Neural cell (in vitro differentiated cells): ENCODE results near the gene EEF1AKMT4. TPM values are rescaled to one million over a fixed set of nuclear protein-coding genes. Genes with fewer than 3 reads are reported as not detected.
A peak's percentile ranks its signal among the peaks of the same experiment; 100 is the strongest.

Source experiments
- H2AFZ ChIP-seq: fragments of 200-600, 300-800 bp; sonication (generic), shearing (Covaris generic); 2 replicates; pipeline ENCODE4 v1.6.0; 2014; ENCODE audit warnings: low read depth, mild to moderate bottlenecking, antibody characterized with exemption, low read length, moderate library complexity
- H3F3A ChIP-seq: fragments of 200-600 bp; shearing (Covaris generic); 2 replicates; pipeline ENCODE4 v1.6.1; 2016; ENCODE audit warnings: mild to moderate bottlenecking, moderate library complexity, mixed read lengths, antibody characterized with exemption, low read length; ENCODE audit not compliant: insufficient read depth, poor library complexity, severe bottlenecking
- H3K27ac ChIP-seq: fragments of 200-600, 300-800 bp; sonication (generic), shearing (Covaris generic); 2 replicates; pipeline ENCODE4 v1.5.1; 2014; ENCODE audit warnings: mild to moderate bottlenecking, low read length, moderate library complexity
- H3K27me3 ChIP-seq: fragments of 300-800, 200-600 bp; sonication (generic), shearing (Covaris generic); 2 replicates; pipeline ENCODE4 v1.6.0; 2014; ENCODE audit warnings: mild to moderate bottlenecking, low read depth, low read length, moderate library complexity; ENCODE audit not compliant: insufficient read depth
- H3K36me3 ChIP-seq: fragments of 300-800, 200-600 bp; sonication (generic), shearing (Covaris generic); 2 replicates; pipeline ENCODE4 v1.5.1; 2014; ENCODE audit warnings: mild to moderate bottlenecking, antibody characterized with exemption, low read length, moderate library complexity; ENCODE audit not compliant: insufficient read depth
- H3K4me2 ChIP-seq: fragments of 300-800, 200-600 bp; sonication (generic), shearing (Covaris generic); 2 replicates; pipeline ENCODE4 v1.6.0; 2014; ENCODE audit warnings: mild to moderate bottlenecking, low read length
- H3K4me3 ChIP-seq: fragments of 300-800, 200-600 bp; sonication (generic), shearing (Covaris generic); 2 replicates; pipeline ENCODE4 v1.5.1; 2014; ENCODE audit warnings: mild to moderate bottlenecking, low read length, moderate library complexity
- H3K79me2 ChIP-seq: fragments of 200-600 bp; shearing (Covaris generic); replicated peaks from 2 replicates; pipeline ENCODE4 v1.6.0; 2014; ENCODE audit warnings: mild to moderate bottlenecking, low read length, moderate library complexity; ENCODE audit not compliant: insufficient read depth
- H3K9ac ChIP-seq: fragments of 300-800, 200-600 bp; sonication (generic), shearing (Covaris generic); 2 replicates; pipeline ENCODE4 v1.6.1; 2016; ENCODE audit warnings: mild to moderate bottlenecking, low read length, mixed read lengths
- H3K9me2 ChIP-seq: fragments of 200-600 bp; shearing (Covaris generic); 2 replicates; pipeline ENCODE4 v1.6.1; 2016; ENCODE audit warnings: mild to moderate bottlenecking, low read length, mixed read lengths; ENCODE audit not compliant: insufficient read depth
- H3K9me3 ChIP-seq: fragments of 200-600, 300-800 bp; sonication (generic), shearing (Covaris generic); 2 replicates; pipeline ENCODE4 v1.6.1; 2016; ENCODE audit warnings: mild to moderate bottlenecking, mixed run types, low read length, moderate library complexity, mixed read lengths
- H4K20me1 ChIP-seq: fragments of 200-600 bp; shearing (Covaris generic); 2 replicates; pipeline ENCODE4 v1.6.1; 2016; ENCODE audit warnings: mild to moderate bottlenecking, mixed run types; ENCODE audit not compliant: insufficient read depth
- EP300 ChIP-seq: fragments of 450-650 bp; conservative IDR thresholded peaks from 2 replicates; pipeline ENCODE4 v1.6.1; 2014; ENCODE audit warnings: antibody characterized with exemption, mild to moderate bottlenecking, moderate library complexity; ENCODE audit not compliant: poor library complexity, severe bottlenecking
- MXI1 ChIP-seq: fragments of 450-650 bp; conservative IDR thresholded peaks from 2 replicates; pipeline ENCODE4 v1.6.1; 2014; ENCODE audit warnings: antibody characterized with exemption, mild to moderate bottlenecking; ENCODE audit not compliant: poor library complexity, severe bottlenecking
- POLR2AphosphoS5 ChIP-seq: IDR thresholded peaks from 2 replicates; pipeline ENCODE4 v1.6.1; 2012
- RAD21 ChIP-seq: fragments of 450-650 bp; conservative IDR thresholded peaks from 2 replicates; pipeline ENCODE4 v1.6.1; 2014; ENCODE audit warnings: antibody characterized with exemption, mild to moderate bottlenecking, moderate library complexity
- SMC3 ChIP-seq: fragments of 450-650 bp; conservative IDR thresholded peaks from 2 replicates; pipeline ENCODE4 v1.6.1; 2014; ENCODE audit warnings: antibody characterized with exemption, mild to moderate bottlenecking, moderate library complexity; ENCODE audit not compliant: poor library complexity
- TAF1 ChIP-seq: IDR thresholded peaks from 2 replicates; pipeline ENCODE4 v1.6.1; 2012; ENCODE audit warnings: low read depth
- polyA plus RNA-seq: library from polyadenylated mRNA; depleted of rRNA; stranded (reverse); fragments of >200 nt; gene quantifications from 2 replicates; pipeline ENCODE4 v1.2.3, GENCODE V29; 2014
- TF ChIP-seq, protein P1 (sequence below): IDR thresholded peaks from 2 replicates; pipeline ENCODE4 v1.6.1; 2012; ENCODE audit warnings: borderline replicate concordance

The EEF1AKMT4 gene
- polyA plus RNA-seq, 1 donor from 2014 or later = 1.6 TPM

- Histone ChIP-seq H3K9me2 (no peaks in the 10 kb centered on the region), H3K27me3 (peaks cover 19% of the 10 kb centered on the region), H3K9ac (no peak overlapping the region), H3K9me3 (no peaks in the 10 kb centered on the region), H2AFZ (no peak overlapping the region), H3K79me2 (no peaks in the 10 kb centered on the region), H3K36me3 (no peaks in the 10 kb centered on the region), H3F3A (no peaks in the 10 kb centered on the region), H4K20me1 (no peaks in the 10 kb centered on the region), H3K4me3 (no peak overlapping the region), H3K4me2 (no peak overlapping the region), H3K27ac (no peak overlapping the region)
- TF ChIP-seq MXI1 (no peak), SMC3 (no peak), POLR2AphosphoS5 (no peak), EP300 (no peak)
Observed at GRCh38 chr3:184255291-184256039, 6.0 kb downstream of the EEF1AKMT4 start.

DNA sequence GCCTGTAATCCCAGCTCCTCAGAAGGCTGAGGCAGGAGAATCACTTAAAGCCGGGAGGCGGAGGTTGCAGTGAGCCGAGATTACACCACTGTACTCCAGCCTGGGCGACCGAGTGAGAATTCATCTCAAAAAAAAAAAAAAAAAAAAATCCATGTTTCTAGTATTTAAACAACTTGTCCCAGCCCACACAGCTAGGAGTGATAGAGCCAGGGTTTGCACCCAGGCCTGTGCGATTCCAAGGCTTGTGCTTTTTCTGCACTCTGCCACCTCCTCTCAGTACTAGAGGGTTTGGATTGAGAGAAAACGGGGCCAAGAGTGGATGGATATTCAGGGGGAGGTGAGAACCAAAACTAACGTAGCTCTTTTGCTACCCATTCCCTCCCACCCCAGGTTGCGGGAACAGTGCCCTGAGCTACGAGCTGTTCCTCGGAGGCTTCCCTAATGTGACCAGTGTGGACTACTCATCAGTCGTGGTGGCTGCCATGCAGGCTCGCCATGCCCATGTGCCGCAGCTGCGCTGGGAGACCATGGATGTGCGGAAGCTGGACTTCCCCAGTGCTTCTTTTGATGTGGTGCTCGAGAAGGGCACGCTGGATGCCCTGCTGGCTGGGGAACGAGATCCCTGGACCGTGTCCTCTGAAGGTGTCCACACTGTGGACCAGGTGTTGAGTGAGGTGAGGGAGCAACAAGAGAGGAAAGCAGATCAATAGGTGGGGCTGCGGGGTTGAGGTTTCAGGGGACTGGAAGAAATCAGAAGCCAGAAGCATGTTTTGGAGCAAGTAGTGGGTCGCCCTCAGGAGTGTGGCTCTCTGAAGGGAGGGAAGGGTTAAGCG, 7.8 kb downstream of the EEF1AKMT4 start:
- no peaks in the 10 kb centered on the region for H4K20me1 ChIP-seq
- H2AFZ ChIP-seq = no peak overlapping the region
- no peak overlapping the region for H3K9ac ChIP-seq
- no peak overlapping the region for H3K4me3 ChIP-seq
- H3K27ac ChIP-seq = no peak overlapping the region
- H3F3A ChIP-seq = no peaks in the 10 kb centered on the region
- H3K4me2 ChIP-seq = no peak overlapping the region
- H3K36me3 ChIP-seq = no peaks in the 10 kb centered on the region
- H3K9me2 ChIP-seq = no peaks in the 10 kb centered on the region
- no peak for TF ChIP-seq SMC3
- TF ChIP-seq TAF1 = no peak
- TF ChIP-seq EP300 = no peak
- TF ChIP-seq RAD21 = no peak
- peaks cover 34% of the 10 kb centered on the region for H3K27me3 ChIP-seq
- H3K79me2 ChIP-seq = no peaks in the 10 kb centered on the region
- H3K9me3 ChIP-seq = no peaks in the 10 kb centered on the region

DNA sequence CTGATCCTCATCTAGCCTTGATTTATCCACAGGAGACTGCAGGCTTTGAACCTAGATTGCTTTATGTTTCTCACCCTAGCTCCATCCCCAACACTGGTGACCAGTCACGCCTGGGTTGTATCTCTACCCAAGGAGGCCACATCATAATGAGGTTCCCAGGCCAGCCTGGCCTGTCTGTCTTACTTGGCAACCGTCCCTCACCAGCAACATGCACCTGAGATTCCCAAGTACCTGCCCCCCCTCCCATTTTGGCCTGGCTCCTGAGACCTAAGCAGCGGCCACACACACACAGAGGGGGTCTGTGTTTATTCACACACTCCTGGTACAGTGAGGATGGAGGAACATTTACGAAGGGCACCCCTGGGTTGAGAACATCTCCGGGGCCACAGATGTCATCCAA, 9.5 kb downstream of the EEF1AKMT4 start:
- Histone ChIP-seq H3K79me2 (no peaks in the 10 kb centered on the region), H3F3A (no peaks in the 10 kb centered on the region), H3K27me3 (peaks cover 47% of the 10 kb centered on the region), H3K27ac (no peak overlapping the region), H3K9me3 (no peaks in the 10 kb centered on the region), H3K4me3 (peak overlapping the region; percentile 54), H2AFZ (no peak overlapping the region), H3K9me2 (no peaks in the 10 kb centered on the region), H3K9ac (peak overlapping the region; percentile 22), H4K20me1 (no peaks in the 10 kb centered on the region), H3K36me3 (no peaks in the 10 kb centered on the region), H3K4me2 (no peak overlapping the region)
- TF ChIP-seq, protein P1, sequence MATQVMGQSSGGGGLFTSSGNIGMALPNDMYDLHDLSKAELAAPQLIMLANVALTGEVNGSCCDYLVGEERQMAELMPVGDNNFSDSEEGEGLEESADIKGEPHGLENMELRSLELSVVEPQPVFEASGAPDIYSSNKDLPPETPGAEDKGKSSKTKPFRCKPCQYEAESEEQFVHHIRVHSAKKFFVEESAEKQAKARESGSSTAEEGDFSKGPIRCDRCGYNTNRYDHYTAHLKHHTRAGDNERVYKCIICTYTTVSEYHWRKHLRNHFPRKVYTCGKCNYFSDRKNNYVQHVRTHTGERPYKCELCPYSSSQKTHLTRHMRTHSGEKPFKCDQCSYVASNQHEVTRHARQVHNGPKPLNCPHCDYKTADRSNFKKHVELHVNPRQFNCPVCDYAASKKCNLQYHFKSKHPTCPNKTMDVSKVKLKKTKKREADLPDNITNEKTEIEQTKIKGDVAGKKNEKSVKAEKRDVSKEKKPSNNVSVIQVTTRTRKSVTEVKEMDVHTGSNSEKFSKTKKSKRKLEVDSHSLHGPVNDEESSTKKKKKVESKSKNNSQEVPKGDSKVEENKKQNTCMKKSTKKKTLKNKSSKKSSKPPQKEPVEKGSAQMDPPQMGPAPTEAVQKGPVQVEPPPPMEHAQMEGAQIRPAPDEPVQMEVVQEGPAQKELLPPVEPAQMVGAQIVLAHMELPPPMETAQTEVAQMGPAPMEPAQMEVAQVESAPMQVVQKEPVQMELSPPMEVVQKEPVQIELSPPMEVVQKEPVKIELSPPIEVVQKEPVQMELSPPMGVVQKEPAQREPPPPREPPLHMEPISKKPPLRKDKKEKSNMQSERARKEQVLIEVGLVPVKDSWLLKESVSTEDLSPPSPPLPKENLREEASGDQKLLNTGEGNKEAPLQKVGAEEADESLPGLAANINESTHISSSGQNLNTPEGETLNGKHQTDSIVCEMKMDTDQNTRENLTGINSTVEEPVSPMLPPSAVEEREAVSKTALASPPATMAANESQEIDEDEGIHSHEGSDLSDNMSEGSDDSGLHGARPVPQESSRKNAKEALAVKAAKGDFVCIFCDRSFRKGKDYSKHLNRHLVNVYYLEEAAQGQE = no peak
- TF ChIP-seq POLR2AphosphoS5 = no peak
